Middle frontal gyrus (tissue), 1 donor: ENCODE results near the gene CDK16.

Source experiments
- DNase-seq: peaks from one replicate; pipeline ENCODE4 v3.0.0-alpha.2; 2015; ENCODE audit warnings: low spot score; ENCODE audit errors: extremely low spot score

The CDK16 gene

GRCh38 chrX:47185241-47185640 lies 33.2 kb upstream of the CDK16 start:
- no peak for DNase-seq

- DNase-seq, result no peak
Measured at GRCh38 chrX:47186096-47186740, 32.3 kb upstream of the CDK16 start.

DNA sequence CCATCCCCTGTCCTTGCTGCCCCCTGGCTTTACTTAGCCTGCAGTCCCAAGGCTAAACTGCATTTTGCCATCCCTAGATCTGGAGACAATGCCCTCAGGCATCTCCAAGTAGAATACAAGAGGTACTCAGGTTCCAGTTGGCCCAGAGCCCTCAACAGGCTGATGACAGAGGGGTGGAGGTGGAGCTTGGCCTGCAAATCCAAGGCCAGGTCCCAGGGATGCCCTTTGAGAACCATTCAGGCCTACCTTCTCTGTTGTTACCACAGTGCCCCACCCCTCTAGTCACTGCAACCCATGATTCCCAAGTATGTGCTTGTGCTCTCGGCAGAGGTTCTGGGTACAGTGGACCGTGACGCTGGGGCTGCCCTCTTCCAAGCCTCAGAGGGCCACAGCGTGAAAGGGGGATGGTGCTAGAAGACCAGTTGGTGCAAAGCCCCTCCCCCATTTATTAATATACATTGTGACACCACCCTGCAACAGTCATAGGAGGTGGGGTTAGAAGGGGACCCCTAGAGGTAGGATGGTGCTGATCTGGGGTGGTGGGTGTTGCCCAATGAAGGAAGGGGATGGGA lies 31.3 kb upstream of the CDK16 start:
- no peak for DNase-seq

GRCh38 chrX:47189906-47190305 lies 28.6 kb upstream of the CDK16 start:
- DNase-seq, result no peak

- peak; percentile 77 for DNase-seq
Measured at GRCh38 chrX:47190445-47191269, 27.8 kb upstream of the CDK16 start.

- DNase-seq, result no peak
Measured at GRCh38 chrX:47191331-47191730, 27.1 kb upstream of the CDK16 start.

GRCh38 chrX:47191806-47192401 lies 26.6 kb upstream of the CDK16 start:
- DNase-seq, result no peak

GRCh38 chrX:47193475-47194193 lies 24.8 kb upstream of the CDK16 start, which contains the start of gene UBA1:
UBA1 (plus strand) TSS chrX:47193829; CDS start chrX:47198803, 4,974 bp downstream.
- peak; percentile 79 for DNase-seq

DNA sequence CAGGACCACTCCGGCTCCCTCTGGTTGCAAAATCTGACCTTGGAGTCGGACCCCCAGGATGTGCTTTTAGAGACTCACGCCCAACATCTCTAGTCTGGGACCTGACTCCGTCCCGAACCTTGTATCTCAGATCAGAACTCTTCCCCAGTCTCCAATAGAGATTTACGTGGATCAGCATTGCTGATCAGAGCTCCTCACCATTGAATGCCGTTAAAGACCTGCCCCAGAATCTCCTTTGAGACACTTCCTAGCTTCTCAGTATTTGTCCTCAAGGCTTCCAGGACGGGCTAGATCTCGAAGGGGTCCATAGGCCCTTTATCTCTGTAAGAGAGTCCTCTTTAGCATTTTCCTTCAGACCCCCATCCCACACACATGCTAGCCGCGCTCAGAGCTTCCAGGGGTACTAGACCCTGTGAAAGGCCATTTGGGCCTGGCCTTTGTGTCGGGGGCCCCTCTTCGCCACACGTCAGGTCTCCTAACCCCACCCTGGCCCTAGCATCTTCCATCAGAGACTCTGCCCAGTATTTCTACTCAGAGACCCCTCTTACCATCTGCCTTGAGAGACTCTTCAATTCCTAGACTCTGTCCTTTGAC lies 24.2 kb upstream of the CDK16 start:
- no peak for DNase-seq

DNA sequence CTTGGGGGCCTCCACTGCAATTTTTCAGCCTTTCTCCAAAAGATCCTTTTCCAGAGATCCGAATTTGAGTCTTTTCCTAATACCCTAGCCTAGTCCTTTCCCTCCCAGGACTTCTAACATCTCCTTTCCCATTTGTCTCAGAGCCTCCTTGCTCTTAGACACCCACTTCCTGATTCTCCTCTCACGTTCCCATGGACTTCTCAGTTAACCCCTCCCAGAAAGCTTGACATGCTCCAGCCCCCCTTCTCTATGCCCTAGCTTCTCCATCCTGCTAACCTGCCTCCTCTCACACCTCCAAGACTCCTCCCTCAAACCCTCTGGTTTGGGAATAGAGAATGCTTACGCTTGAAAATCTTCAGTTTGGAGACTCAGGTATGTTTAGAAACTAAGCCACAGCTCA lies 22.4 kb upstream of the CDK16 start:
- no peak for DNase-seq

GRCh38 chrX:47197526-47197925 lies 21.0 kb upstream of the CDK16 start:
- DNase-seq, result no peak

DNA sequence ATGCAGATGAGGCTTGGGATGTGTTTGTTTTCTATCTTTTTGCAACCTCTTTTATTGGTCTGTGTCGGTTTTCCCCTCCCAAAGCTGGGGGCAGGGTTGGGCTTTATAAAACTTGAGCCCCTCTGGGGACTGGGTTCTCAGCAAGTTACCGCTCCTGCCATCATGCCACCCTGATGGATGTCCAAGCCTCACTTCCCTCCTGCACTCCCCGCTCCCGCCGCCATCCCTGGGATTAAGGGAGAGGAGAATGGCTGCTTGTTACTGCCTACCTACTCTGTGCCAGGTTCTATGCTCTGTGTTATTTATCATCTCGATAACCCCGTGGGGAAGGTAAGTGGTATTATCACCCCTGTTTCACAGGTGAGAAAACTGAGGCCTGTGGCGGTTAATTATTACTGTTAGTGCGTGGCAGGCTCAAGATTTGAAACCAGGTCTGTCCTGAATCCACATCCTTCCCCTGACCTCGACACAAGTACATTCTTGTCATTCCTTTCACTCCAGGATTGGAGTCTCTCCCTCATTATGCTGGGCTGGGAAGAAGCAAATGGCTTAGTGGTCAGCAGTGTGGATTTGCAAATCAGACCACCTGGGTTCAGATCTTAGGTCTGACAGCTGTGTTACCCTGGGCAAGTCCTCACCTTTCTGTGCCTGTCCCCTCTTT lies 20.3 kb upstream of the CDK16 start:
- DNase-seq, result no peak

- no peak for DNase-seq
Measured at GRCh38 chrX:47198687-47199080, 19.8 kb upstream of the CDK16 start.

DNA sequence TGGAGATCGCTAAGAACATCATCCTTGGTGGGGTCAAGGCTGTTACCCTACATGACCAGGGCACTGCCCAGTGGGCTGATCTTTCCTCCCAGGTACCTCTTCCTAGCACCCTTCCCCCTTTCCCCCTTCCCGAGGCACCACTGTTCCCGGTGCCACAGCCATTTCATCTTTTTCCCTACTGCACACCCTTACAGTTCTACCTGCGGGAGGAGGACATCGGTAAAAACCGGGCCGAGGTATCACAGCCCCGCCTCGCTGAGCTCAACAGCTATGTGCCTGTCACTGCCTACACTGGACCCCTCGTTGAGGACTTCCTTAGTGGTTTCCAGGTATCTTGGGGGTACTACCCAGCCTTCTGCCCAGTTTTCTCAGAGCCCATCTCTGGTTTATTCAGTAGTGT lies 19.2 kb upstream of the CDK16 start:
- no peak for DNase-seq

DNA sequence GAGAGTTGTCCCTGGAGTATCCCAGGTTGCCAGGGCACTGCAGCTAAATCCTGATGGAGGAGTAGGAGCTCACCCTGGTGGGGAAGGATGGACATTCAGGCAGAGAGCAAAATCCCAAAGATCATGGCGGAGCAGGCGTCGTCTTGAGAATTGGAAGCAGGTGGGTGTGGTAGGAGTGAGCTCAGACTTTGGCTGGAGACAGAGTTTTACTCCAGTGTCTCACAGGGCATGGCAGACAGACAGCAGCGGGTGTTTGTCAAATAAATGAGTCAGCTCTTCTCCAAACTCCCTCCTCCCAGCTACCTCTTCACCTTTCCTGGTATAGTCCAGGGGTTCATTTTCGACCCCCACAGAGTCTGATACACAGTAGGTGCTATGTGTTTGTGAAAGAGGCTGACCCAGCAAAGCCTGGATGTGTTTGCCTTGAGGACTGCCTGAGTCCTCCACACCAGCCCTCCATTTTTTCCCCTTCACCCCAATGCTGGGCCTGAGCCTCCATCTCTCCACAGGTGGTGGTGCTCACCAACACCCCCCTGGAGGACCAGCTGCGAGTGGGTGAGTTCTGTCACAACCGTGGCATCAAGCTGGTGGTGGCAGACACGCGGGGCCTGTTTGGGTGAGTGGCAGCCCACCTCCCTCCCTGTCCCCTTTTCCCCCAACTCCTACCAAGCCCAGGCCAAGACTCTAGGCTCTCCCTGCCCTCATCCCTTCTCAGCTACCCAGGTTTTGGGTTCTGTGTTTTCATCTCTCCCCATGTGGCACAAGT lies 17.9 kb upstream of the CDK16 start:
- DNase-seq, result no peak

DNA sequence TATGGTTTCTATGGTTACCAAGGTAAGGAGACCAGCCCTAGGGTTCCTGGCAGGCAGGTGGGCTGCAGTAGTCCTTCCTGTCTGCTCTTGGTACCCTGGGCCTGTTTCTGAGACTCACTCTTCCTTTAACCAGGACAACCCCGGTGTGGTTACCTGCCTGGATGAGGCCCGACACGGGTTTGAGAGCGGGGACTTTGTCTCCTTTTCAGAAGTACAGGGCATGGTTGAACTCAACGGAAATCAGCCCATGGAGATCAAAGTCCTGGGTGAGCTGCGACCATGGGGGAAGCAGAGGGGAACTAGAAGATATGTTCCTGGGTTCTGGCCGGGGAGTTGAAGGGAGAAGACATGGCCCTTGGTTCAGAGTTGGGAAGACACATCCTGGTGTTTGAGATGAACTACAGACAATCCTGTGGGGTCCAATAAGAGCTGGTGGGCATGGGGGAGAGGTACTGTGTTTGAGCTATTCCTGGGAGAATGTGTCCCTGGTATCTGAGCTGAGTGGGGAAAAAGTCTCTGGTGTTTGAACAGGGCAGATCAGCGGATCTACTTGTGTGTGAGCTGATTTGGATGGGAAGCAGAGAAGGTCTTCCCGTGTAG lies 17.0 kb upstream of the CDK16 start:
- DNase-seq, result no peak

DNA sequence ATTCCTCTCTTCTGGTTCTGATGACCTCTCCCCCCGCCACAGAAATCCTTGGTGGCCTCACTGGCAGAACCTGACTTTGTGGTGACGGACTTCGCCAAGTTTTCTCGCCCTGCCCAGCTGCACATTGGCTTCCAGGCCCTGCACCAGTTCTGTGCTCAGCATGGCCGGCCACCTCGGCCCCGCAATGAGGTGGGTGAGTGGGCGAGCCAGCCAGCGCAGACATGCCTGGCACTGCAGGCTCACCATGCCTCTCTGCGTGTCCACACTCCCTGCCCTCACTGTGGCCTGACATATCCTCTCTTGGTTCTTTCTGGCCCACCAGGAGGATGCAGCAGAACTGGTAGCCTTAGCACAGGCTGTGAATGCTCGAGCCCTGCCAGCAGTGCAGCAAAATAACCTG lies 16.2 kb upstream of the CDK16 start:
- DNase-seq, result no peak

GRCh38 chrX:47202877-47203276 lies 15.6 kb upstream of the CDK16 start:
- DNase-seq, result no peak

DNA sequence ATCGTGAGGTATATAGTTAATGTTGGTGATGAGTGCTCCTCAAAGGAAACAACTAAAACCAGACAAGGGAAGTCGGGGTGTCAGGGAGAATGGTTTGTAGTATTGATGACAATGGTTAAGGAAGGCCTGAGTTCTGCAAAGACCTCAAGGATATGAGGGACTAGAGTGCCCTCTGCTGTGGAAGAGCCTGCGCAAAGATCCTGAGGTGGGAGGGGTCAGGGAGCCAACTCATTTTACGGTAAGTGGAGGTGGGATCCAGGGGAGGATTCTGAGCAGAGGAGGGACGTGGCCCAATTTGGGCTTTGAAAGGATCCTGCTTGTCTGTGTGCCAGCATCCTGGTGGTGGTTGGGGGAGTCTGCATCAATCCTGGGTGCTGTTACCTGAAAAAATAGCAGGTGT lies 13.5 kb upstream of the CDK16 start:
- DNase-seq, result no peak
